Erythroblast (primary cell): ENCODE results near the gene MDH1B.

Experiments
- DNase-seq, 2 experiments: peaks; one replicate each; lab custom pipeline; 2025; lab: John Stamatoyannopoulos, UW
- GATA1 ChIP-seq: IDR thresholded peaks from 2 replicates; pipeline ENCODE4 v1.6.1; 2011; ENCODE audit warnings: low read depth, mild to moderate bottlenecking, control low read depth, low read length, moderate library complexity
- POLR2A ChIP-seq: IDR thresholded peaks from 2 replicates; pipeline ENCODE4 v1.6.1; 2011; ENCODE audit warnings: mild to moderate bottlenecking, low read length

The MDH1B gene

GRCh38 chr2:206696910-206697309 lies 68.2 kb downstream of the MDH1B start:
- TF ChIP-seq POLR2A (no peak), GATA1 (no peak)
- no peak for DNase-seq

- DNase-seq = peak; percentile 59 to 80
- TF ChIP-seq GATA1 (no peak), POLR2A (no peak)
These were observed 71.6 kb downstream of the MDH1B start for GRCh38 chr2:206693399-206694137.

- no peak for DNase-seq
- TF ChIP-seq POLR2A (no peak), GATA1 (no peak)
These were observed 72.2 kb downstream of the MDH1B start for GRCh38 chr2:206692971-206693370.

- TF ChIP-seq POLR2A (no peak), GATA1 (no peak)
- no peak for DNase-seq
These were observed 76.1 kb downstream of the MDH1B start for GRCh38 chr2:206688990-206689389.

GRCh38 chr2:206688453-206688852 lies 76.7 kb downstream of the MDH1B start:
- no peak for TF ChIP-seq POLR2A
- no peak for TF ChIP-seq GATA1
- DNase-seq = no peak
